Measurements from ENCODE around the gene R3HDM1. TPM values are rescaled to one million over a fixed set of nuclear protein-coding genes. Genes with fewer than 3 reads are reported as not detected.
"Not testable (repeated sequence)": the region's sequence is repeated elsewhere in the genome, so short reads cannot be mapped to it uniquely, and the experiment has no call there.

The R3HDM1 gene
- total and polyA plus RNA-seq, 5 experiments from 2014 or later: 12.5 to 50.7 (median 26.2) TPM

DNA sequence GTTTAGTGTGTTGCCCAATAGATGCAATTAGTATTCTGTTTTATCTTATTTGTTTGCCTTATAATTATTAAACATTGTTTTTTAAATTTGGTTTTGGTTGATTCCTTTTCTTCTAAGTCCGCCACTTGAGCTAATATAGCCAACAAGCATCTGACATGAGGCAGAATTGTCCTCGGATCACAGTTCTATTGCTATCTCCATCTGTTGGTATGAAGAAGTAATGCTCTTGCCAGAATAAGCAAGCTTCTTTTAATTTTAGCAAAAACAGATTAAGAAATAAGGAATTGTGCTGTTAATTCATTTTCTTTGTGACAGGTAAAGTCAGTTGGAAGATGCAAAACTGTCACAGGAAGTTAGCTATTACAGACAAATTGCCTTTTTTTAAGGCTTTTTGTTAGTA is 54.3 kb downstream of the R3HDM1 start:
- no peak for ATAC-seq
- Mint-ChIP-seq H3K36me3 (no peaks in the 10 kb centered on the region), H3K9me3 (no peaks in the 10 kb centered on the region), H3K27me3 (no peaks in the 10 kb centered on the region), H3K27ac (no peak overlapping the region), H3K4me3 (no peak overlapping the region), H3K4me1 (peaks cover 14 to 41% (median 35%) of the 10 kb centered on the region in 4 donors)
- DNase-seq: no peak
- POLR2A ChIA-PET: interaction anchor here (2.0 kb wide), 1 partner anchor 55 kb away, joined by 5 read pairs; the partner anchor contains the start of gene ZRANB3

DNA sequence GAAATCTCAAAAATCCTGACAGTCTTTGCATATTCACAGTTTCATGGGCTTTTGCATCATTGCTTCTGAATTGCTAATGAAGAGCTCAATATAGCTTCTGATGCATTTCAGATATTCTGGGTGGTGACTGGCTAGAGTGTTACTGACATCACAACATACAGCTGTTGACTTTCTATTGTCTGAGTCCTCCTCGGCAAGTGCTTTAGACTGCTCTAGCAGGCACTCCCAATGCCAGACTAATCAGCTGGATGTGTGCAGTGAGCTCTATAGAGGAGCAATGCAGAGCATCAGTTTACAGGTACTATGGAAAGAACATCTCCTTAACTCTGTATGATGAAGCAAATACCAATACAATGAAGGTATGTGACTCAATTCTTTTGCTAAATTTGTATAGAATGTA is 54.9 kb downstream of the R3HDM1 start:
- peak overlapping the region in 2 of 10 donors; percentile 24 to 55 for H3K27ac Mint-ChIP-seq
- H3K9me3 Mint-ChIP-seq: no peaks in the 10 kb centered on the region
- no peaks in the 10 kb centered on the region for H3K36me3 Mint-ChIP-seq
- POLR2A ChIA-PET: interaction anchor here (2.0 kb wide), 1 partner anchor 55 kb away, joined by 5 read pairs; the partner anchor contains the start of gene ZRANB3
- DNase-seq (no peak), ATAC-seq (no peak)
- H3K27me3 Mint-ChIP-seq: no peaks in the 10 kb centered on the region
- H3K4me3 Mint-ChIP-seq: no peak overlapping the region
- H3K4me1 Mint-ChIP-seq: peaks cover 14 to 44% (median 36%) of the 10 kb centered on the region in 4 donors

DNA sequence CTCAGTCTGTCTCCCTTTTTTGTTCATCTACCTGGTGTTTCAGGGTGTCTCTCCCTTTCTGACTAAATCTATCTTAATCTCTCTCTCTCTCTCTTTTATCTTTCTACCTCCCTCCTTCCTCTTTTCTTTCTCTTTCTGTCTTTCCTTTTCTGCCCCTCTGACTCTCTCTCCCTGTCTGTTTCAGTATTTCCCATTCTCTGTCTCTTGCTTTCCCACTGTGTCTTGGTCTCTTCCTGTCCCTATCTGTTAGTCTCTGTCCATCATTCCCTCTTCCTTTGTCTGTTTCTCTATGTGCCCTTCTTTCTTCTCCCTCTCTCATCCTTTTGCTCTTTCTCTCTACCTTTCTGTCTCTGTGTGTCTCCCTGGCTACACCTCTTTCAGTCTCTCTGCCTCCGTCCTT is 56.7 kb downstream of the R3HDM1 start:
- Mint-ChIP-seq H3K4me1 (peaks cover 13 to 55% (median 42%) of the 10 kb centered on the region in 4 donors), H3K27ac (peak overlapping the region in 7 of 10 donors; percentile 4 to 64 (median 41)), H3K4me3 (no peak overlapping the region), H3K36me3 (peaks cover 0 to 10% (median 0%) of the 10 kb centered on the region in 3 donors), H3K27me3 (no peaks in the 10 kb centered on the region), H3K9me3 (peaks cover 0 to 11% (median 4%) of the 10 kb centered on the region in 9 donors)
- no peak for DNase-seq
- POLR2A ChIA-PET: no interaction called here
- ATAC-seq: no peak

DNA sequence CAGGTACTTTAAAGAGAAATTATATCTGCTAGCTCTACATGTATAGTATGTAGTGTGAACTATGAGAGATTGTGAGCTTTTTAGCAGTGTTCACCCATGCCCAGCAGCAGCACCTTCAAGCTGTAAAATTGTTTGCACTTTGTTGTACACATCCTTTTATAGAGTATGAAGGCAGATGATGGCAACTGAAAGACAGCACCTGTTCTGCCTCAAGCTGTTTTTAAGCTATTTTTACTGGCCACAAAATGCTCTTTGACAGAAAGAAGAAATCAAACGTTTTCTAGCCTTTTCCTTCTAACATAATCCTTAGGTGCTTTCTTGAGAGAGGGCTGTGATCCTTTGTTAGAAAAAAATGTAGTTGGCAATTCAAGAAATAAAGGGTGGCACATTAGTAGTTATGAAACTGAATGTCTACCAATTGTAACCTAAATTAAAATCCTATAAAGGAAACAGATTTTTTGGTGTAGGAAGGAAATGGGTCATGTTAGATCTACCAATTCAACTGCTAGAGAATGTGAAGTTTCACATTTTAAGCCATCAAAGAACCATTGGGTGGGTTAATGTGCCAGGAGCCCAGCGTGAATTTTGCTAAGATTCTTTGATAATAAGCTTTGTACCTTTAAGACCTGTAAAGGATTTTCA is 59.5 kb downstream of the R3HDM1 start:
- Mint-ChIP-seq H3K4me3 (peak overlapping the region; percentile 46 to 76 (median 64)), H3K27ac (peak overlapping the region; percentile 35 to 88 (median 82)), H3K9me3 (peaks cover 0 to 11% (median 4%) of the 10 kb centered on the region in 9 donors), H3K27me3 (no peaks in the 10 kb centered on the region), H3K36me3 (peaks cover 0 to 10% (median 0%) of the 10 kb centered on the region in 3 donors), H3K4me1 (peaks cover 16 to 50% (median 46%) of the 10 kb centered on the region in 4 donors)
- POLR2A ChIA-PET: interaction anchor here (0.6 to 2.0 kb wide), 2 partner anchors 60 to 136 kb away, joined by 6 to 7 read pairs; partner anchors contain the start of genes R3HDM1 and ZRANB3
- ATAC-seq (peak; percentile 68 to 86), DNase-seq (peak in 3 of 10 donors; percentile 30 to 55 (median 47))

GRCh38 chr2:135600915-135601314 is 69.6 kb downstream of the R3HDM1 start:
- DNase-seq (peak in 3 of 10 donors; percentile 14 to 16 (median 15)), ATAC-seq (no peak)
- no peak overlapping the region for H3K4me3 Mint-ChIP-seq
- POLR2A ChIA-PET: no interaction called here
- peaks cover 0 to 34% (median 16%) of the 10 kb centered on the region in 3 donors for H3K36me3 Mint-ChIP-seq
- no peaks in the 10 kb centered on the region for H3K9me3 Mint-ChIP-seq
- no peaks in the 10 kb centered on the region for H3K27me3 Mint-ChIP-seq
- peaks cover 0 to 6% (median 0%) of the 10 kb centered on the region in 4 donors for H3K4me1 Mint-ChIP-seq
- no peak overlapping the region for H3K27ac Mint-ChIP-seq

GRCh38 chr2:135603543-135603942 is 72.3 kb downstream of the R3HDM1 start:
- ATAC-seq: no peak
- POLR2A ChIA-PET: no interaction called here
- Mint-ChIP-seq H3K27me3 (no peaks in the 10 kb centered on the region), H3K36me3 (peaks cover 0 to 47% (median 19%) of the 10 kb centered on the region in 3 donors), H3K27ac (no peak overlapping the region), H3K4me1 (peaks cover 0 to 6% (median 0%) of the 10 kb centered on the region in 4 donors), H3K4me3 (no peak overlapping the region), H3K9me3 (no peaks in the 10 kb centered on the region)
- DNase-seq: no peak

GRCh38 chr2:135607561-135607960 is 76.3 kb downstream of the R3HDM1 start:
- no peaks in the 10 kb centered on the region for H3K4me1 Mint-ChIP-seq
- no peaks in the 10 kb centered on the region for H3K27me3 Mint-ChIP-seq

GRCh38 chr2:135612319-135612718 is 81.0 kb downstream of the R3HDM1 start:
- Mint-ChIP-seq H3K4me1 (no peaks in the 10 kb centered on the region), H3K36me3 (peaks cover 0 to 38% (median 17%) of the 10 kb centered on the region in 3 donors), H3K4me3 (no peak overlapping the region), H3K9me3 (no peaks in the 10 kb centered on the region), H3K27ac (no peak overlapping the region), H3K27me3 (no peaks in the 10 kb centered on the region)
- DNase-seq: no peak
- ATAC-seq: no peak
- POLR2A ChIA-PET: no interaction called here

More at GRCh38 chr2:135607561-135607960, 76.3 kb downstream of the R3HDM1 start:
- ATAC-seq: no peak
- no peaks in the 10 kb centered on the region for H3K9me3 Mint-ChIP-seq
- no peak for DNase-seq
- H3K4me3 Mint-ChIP-seq: no peak overlapping the region
- H3K36me3 Mint-ChIP-seq: peaks cover 0 to 63% (median 29%) of the 10 kb centered on the region in 3 donors
- H3K27ac Mint-ChIP-seq: no peak overlapping the region
- POLR2A ChIA-PET: no interaction called here

DNA sequence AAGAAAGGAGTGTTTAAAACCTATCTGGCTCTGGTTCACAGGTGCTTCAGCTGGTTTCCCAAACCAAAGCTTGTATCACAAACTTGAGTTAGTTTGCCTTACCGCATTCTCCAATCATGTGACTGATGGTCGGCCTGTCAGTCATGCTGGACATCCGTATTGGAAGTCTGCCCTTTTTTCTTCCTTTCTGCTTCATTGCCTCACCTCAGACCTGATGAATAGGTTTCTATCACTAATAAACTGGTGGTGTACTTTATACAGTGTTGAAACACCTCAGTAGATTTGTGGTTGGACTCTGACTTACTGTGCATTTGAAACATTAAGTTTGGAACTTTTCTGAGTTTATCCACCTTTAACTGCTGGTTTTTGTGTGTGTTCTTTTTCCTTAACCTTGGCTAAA is 84.1 kb downstream of the R3HDM1 start:
- peaks cover 0 to 23% (median 12%) of the 10 kb centered on the region in 3 donors for H3K36me3 Mint-ChIP-seq
- DNase-seq: no peak
- H3K4me3 Mint-ChIP-seq: no peak overlapping the region
- peak overlapping the region in 2 of 10 donors; percentile 4 to 36 for H3K27ac Mint-ChIP-seq
- no peaks in the 10 kb centered on the region for H3K4me1 Mint-ChIP-seq
- POLR2A ChIA-PET: no interaction called here
- no peak for ATAC-seq
- no peaks in the 10 kb centered on the region for H3K9me3 Mint-ChIP-seq
- no peaks in the 10 kb centered on the region for H3K27me3 Mint-ChIP-seq

DNA sequence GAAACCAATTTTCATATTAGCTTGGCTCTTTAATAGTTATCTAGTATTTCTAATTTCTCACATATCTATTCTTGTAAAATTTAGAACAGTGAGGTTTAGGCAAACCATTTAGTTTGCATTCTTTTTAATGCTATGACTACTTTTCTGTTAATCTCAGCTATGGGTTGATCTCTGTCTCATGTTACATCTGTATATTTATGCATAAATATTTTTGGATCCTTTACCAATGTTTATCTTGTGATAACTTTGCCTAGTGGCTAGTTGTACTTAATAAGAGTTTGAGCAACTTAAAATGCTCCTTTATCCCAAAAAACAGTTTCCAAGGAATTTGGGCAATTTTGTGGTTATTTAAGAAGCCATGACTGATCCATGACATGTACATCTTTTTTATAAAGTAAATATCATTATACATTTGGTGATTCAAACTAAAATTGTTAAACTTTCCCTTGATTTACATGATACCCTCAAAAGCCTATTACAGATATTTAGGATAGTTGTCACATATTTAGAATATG is 86.3 kb downstream of the R3HDM1 start:
- Mint-ChIP-seq H3K27ac (no peak overlapping the region), H3K9me3 (no peaks in the 10 kb centered on the region), H3K4me1 (no peaks in the 10 kb centered on the region), H3K27me3 (no peaks in the 10 kb centered on the region), H3K4me3 (no peak overlapping the region), H3K36me3 (peaks cover 0 to 29% (median 7%) of the 10 kb centered on the region in 3 donors)
- ATAC-seq (no peak), DNase-seq (no peak)
- POLR2A ChIA-PET: no interaction called here

DNA sequence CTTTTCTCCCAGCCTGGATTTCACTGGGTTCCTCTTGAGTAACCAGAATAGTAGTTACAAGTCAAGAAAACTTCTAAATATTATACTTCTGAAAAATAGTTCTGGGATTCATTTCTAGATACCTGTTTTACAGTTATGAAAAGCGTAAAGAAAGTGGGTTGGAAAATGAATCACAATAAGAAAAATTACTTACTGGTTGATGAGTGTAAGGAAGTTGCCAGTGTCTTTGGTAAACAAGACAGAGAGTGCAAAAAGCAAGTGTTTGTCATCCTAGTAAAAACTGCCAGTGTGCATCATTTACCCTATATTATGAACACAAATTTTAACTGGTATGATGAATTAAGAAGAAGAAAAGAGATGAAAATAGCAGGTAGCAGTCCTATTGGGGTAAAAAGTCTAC is 88.9 kb downstream of the R3HDM1 start:
- Mint-ChIP-seq H3K4me3 (no peak overlapping the region), H3K36me3 (peaks cover 0 to 39% (median 16%) of the 10 kb centered on the region in 3 donors), H3K27me3 (no peaks in the 10 kb centered on the region), H3K9me3 (no peaks in the 10 kb centered on the region), H3K4me1 (no peaks in the 10 kb centered on the region), H3K27ac (no peak overlapping the region)
- ATAC-seq (no peak), DNase-seq (no peak)
- POLR2A ChIA-PET: no interaction called here

- ATAC-seq (no peak), DNase-seq (no peak)
- H3K27ac Mint-ChIP-seq: peak overlapping the region in 1 of 10 donors; percentile 22
- no peaks in the 10 kb centered on the region for H3K9me3 Mint-ChIP-seq
- POLR2A ChIA-PET: no interaction called here
- H3K4me3 Mint-ChIP-seq: no peak overlapping the region
- H3K4me1 Mint-ChIP-seq: peaks cover 0 to 2% (median 0%) of the 10 kb centered on the region in 4 donors
- peaks cover 0 to 43% (median 2%) of the 10 kb centered on the region in 3 donors for H3K36me3 Mint-ChIP-seq
- no peaks in the 10 kb centered on the region for H3K27me3 Mint-ChIP-seq
These were observed 98.2 kb downstream of the R3HDM1 start for GRCh38 chr2:135629520-135629919.

GRCh38 chr2:135630034-135630433 is 98.8 kb downstream of the R3HDM1 start:
- H3K27me3 Mint-ChIP-seq, POLR2A ChIA-PET, ATAC-seq, H3K27ac Mint-ChIP-seq, H3K9me3 Mint-ChIP-seq, H3K4me1 Mint-ChIP-seq, H3K4me3 Mint-ChIP-seq, DNase-seq: not testable (repeated sequence)
- H3K36me3 Mint-ChIP-seq: peaks cover 0 to 39% (median 2%) of the 10 kb centered on the region in 3 donors

All from naive thymus-derived CD8-positive, alpha-beta T cell (primary cell).